HG03175 (cell line): Measurements from ENCODE around the gene STARD8.

Source experiments
- ATAC-seq: cut with Tn5 transposase; IDR thresholded peaks from one replicate; pipeline ENCODE4 v1.9.1; 2021; ENCODE audit warnings: mild to moderate bottlenecking, moderate library complexity; ENCODE audit not compliant: unreplicated experiment

Gene STARD8

DNA sequence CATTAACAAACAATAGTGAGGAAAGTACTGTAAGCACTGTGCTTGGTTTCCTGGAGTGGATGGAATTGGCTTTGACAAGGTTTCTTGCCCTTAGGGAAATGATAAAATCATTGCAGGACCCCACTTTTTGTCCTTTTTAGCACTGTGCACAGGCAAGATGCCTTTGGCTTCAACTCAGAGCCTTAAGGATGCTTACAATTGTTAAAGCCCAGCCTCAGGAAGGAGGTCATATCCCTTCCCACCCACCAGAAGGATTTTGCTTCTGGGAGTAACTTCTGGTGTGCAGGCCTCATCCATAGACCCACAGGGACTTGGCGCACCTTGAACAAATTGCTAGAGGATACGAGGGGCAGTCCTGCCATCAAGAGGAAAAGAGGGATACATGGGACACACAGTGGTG lies 44.5 kb downstream of the STARD8 start:
- no peak for ATAC-seq

DNA sequence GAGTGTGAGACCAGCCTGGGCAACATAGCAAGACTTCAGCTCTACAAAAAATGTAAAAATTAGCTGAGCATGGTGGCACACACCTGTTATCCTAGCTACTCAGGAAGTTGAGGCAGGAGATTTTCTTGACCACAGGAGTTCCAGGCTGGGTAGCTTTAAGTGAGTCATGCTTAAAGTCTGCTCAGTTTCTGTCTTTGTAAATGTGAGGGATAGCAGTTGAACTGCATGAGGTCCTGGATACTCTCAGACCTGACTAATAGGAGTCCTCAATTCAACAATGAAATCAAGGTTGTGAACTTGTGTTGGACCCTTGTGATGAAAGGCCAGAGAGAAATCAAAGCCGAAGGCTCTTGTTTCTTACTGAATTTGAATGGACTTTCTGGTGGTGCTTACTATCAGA lies 45.2 kb downstream of the STARD8 start:
- ATAC-seq: no peak

DNA sequence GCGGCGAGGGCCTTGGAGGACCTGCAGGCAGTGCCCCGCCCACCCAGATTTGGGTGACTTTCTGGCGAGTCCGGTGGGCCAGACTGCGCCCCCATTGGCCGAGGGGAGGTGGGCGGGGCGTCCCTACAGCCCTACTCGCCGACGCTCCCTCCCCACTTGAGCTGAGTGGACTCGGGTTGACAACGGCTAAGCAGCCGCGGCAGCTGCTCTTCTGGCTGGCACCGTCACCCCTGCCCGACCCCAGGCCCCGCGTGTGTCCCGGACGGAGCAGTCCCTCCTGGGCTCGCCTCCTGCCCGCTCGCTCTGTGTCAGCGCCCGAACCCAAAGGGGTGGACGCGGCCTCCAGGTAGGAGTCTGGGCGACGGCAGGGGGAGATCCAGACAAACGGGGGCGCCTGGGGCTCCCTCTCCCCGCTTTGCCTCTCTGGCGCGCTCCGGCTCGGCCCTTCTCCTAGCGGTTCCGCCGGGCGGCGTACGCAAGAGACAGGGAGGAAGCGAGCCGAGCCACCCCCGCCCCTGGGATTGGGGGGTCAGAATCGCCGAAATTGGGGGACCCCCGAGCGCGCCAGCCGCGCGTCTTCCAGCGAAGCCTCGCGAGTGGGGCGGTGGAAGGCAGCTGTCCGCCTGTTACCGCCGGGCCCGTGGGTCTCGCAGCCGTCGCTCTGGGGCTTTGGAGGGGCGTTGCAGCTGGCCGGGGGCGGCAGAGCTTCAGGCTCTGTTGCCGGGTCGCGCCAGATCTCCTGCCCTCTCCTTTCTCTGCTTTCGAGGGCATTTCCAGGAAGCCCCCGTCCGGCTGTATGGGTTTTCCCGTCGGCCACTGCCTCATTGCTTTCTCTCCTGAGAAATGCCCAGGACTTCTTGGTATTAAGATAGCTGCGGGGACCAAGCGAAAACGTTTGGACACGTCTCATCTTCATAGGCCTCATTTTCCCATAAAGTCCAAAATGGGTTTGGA lies 46.3 kb downstream of the STARD8 start:
- ATAC-seq: peak; percentile 47

DNA sequence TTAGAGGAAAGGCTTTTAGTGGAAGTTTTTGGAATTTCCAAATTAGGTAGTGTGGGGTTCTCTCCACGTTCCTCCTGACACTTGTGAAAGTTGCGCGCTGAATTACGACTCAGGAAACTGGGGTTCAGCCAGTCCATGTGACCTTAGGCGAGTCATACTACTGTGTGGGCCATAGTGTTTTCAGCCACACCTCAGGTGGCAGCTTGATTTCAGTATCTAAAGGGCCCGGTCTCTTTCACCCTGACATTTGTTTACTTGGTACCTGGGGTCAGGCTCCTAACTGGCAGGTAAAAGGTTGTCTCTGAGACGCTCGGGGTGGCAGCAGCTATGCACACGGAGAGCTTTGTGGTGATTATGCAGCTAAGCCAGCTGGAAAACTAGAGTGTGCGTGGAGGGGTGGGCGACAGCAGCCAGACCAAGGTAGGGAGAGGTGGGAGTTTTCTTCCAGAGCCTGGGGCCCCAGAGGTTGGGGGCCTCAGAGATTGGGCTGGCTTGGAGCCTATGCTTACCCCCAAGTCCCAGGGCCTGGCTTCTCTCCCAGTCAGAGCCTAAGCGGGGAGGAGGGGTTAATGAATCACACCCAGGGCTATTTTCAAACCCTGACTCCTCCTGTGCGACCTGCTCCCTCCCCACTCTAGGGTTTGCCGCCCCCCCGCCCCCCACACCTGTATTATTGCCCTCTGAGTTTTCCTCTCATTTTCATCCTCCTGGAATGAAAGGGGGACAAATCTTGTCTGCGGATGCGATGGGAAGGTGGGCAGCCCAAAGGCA lies 47.2 kb downstream of the STARD8 start:
- ATAC-seq: no peak

DNA sequence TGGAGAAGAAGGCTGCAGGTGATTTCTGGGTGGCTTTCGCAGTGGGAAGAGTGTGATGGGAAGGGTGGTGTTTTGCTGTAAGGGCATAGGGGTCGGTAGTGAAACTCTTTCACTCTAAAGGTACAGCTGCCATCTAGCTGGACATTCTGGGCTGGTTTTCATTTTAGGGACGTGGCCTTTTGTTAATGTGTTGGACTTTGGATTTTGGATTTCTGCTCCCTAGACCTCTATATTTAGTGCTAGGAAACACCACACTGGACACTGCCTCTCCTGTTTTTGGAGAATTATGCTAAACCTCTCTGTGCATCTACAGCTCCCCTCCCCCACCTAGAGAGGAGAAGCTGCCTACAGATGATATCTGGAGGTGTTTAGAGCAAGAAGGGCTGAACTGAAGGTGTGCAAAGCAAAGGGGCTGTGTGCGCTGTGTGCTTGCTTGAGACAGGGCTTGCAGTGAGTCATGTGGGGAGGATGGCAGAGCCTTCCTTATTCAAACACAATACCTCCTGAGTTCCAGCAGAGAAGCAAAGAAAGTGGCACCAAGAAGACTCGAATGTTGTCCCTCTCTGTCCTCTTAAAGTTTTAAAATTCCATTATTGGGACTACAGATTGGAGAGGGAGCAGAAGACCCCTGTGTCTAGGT lies 47.9 kb downstream of the STARD8 start:
- ATAC-seq: no peak

DNA sequence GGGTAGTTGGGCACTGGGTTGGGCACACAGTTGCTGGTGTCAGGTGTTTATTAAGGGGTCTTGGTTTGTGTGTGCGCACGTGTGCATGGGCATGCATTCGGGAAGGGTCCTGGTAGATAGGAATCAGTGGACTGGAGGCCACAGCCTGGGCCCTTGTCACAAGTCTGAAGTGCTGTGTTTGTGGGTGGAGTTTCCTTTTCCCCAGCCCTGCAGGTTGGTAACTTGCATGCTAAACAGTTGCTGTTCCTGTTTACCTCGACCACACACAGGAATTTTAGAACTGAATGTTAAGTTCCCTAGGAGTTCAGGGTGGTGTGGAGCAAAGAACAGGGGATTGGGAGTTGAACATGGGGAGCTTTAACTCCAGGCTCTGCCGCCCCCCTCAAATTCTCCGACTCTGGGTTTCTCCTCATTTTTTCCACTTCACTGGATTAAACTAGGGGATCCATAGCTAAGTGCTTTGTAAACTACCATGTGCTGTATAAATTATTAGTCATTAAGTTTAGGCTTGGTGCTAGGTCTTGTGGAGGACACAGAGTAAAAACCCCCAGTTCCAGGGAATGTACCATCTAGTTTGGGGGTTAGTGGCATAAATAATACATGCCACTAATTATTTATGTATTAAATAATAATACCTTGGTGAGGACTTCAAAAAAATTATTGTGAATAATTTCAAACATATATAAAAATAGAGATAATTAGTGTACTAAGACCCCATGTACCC lies 49.0 kb downstream of the STARD8 start:
- ATAC-seq: no peak

DNA sequence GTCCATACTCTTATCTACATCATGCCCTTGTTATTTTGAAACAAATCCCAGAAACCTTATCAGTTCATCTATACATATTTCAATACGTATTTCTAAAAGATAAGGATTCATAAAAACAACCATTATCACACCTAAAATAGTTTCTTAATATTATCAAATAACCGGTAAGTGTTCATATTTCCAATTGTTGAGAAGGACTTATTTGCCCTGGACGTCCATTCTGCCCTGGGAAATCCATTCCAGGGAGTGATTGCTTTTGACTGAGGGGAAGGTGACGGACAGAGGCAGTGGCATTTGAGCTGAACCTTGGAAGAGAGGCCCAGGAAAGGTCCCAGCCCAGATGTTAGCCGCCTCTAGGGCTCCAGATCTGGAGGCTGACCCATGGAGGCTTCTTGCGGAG lies 49.6 kb downstream of the STARD8 start:
- ATAC-seq: no peak

DNA sequence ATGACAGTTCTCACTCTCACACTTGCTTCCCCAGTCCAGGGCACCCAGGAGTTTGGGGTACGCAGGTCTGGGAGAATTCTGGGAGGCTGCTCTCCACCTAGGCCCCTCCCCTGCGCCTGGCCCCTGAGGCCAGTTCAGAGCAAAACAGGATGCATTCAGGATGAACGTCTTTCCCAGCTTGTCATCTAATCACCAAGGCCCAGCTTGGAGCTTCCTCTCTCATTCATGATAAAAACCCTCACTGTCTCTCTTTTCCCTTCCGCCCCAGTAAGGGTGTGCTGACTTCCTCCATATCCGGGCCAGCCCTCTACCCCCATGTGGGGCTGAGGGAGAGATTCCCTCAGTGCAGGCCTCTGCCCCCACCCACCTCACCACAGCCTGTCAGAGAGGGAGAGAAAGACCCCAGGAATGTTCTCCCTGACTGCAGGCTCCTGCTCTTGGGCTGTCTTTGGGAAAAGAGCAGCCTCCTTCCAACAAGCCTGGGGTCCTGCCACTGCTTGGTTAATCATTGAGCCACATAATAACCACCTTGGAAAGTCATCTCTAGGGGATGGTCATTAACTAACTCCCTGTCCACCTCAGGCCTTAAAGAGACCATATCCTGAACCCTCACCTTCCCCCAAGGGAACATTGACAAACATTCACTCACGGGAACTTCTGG lies 50.1 kb downstream of the STARD8 start:
- no peak for ATAC-seq

DNA sequence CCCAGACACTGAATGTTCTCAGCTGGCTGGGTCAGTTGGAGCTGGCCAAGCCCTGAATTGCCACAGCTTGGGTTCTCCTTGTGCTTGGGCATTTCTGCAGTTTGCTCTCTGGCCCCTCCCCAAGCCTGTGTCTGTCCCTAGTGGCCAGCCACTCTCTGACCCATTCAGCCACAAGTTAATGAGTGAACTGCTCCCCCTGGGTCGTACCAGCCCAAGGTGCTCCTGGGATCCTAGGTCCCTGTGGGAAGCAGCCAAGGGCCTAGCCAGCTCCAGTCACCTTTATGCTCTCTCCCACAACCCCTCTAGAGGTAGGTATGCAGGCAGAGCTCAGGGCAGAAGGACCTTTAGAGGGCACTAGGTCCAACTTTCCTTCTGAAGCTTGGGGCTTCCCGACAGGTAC lies 51.5 kb downstream of the STARD8 start:
- ATAC-seq: no peak

DNA sequence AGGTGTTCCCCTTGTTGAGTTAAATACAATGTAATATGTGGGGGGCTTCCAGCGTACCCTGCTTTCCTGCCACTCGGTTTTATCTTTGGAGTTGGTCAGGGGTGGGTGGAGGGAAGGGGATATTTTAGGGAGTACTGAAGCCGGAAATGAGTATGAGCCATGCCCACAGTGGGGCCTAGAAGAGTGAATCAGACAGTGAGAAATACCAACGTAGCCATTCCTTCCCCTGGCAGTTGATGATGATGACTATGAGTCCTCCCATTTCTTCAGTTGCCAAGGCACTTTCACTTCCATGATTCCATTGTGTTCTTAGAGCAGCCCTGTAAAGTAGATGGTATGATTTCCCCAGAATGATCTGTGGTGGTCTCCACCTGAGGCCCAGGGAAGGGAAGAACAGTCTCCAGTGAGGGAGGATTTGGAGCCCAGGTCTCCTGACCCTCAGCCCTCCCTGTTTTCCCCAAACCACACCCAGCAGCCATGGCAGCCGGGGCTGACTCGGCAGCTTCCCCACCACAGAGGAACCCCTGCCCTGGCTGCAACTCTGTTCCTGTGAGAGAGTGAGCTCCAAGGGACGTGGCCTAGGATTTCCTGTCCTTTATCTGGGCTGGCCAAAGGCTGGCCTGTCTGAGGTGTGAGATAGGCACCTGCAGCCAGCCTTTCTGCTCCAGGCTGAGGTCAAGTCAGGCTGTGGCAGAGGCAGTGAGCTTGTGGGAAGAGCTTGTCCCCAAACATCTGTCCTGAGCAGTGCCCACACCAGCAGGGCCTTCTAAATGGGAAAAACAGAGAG lies 52.7 kb downstream of the STARD8 start:
- no peak for ATAC-seq

DNA sequence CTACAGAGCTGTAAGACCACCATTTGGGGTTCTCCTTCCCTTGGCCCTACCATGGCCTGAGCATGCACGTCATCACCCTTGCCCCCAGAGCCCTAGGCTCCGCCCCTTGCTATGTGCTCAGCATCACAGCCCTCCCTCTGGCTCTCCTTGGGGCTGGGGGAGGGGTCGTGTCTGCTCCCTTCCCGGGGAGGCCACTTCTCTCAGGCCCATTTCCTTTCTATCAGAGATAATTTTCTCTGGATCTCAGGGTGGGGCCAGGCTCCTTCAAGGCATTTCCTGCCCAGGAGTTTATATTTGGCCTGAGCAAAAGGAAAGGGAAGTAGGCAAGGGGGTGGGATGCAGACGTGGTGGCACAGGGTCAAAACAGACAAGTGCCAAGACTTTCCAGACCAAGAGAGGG lies 55.9 kb downstream of the STARD8 start:
- no peak for ATAC-seq

DNA sequence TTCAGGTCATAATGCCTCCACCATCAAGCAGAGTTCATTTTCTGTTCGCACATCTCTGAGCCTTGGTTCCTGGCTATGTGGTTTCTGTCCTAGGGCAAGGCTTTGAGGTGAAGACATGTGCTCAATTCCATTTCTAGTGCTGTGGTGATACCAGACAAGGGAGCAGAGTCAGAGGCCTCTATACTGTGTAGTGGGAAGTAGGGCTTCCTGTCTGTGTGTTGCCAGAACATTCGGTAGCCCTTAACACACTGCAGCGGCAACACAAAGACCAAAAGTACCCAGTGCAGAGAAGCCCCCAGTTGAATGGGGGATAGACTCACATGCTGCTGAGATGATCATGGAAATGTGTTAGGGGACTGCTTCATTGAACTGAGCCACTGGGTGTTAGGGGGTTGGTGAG lies 56.4 kb downstream of the STARD8 start:
- no peak for ATAC-seq

DNA sequence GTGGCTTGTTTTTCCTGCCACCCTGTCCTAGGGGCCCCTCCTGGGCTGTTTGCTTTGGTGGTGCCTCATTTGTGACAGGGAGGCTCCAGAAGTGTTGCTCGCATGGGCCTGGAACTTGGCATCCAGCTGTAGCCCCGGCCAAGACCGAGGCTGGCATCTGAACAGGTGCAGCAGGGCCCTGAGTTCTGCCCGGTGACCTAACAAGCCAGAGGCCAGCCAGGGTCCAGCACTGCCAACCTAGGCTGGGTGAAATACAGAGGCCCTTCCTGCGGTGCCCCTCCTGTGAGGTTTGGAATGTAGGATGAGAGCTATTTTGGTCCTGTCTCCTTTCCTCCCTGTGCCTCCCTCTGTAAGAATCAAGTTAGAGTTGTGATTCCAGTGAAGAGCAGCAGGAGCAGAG lies 58.5 kb downstream of the STARD8 start:
- no peak for ATAC-seq

DNA sequence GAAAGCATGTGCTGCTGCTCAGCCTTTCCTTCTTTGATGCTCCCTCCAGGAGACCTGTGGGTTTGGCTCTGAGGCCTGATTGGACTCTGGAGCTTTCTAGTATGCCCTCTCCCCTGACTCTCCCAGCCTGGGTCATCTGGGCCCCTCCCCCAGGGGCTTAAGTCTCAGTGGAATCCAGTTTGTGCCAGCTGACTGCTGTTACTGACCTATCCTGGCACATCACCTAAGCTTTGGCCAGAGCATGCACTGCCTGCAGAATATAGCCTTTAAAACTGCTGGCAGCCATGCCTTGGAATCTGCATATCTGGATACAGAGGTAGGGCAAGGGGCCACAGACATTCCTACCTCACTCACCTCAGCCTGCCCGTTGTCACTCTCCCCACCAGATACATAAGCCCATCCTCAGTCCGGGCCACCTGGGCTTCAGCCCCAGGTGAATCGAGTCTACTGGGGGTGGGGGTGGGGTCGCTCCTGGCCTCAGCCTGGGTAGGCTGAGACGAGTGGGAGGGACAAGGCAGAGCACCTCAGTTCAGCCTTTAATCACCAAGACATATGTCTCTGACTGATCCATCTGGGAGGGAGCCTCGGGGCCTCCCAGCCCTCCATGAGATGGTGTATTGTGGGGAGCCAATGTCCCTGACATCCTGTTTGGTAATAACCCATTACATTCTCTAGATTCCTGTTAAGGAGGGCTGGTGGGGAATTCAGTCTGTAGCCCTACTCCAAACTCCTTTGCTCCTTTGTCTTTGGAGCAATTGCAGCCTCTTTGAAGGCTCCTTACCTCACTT lies 61.2 kb downstream of the STARD8 start:
- no peak for ATAC-seq

DNA sequence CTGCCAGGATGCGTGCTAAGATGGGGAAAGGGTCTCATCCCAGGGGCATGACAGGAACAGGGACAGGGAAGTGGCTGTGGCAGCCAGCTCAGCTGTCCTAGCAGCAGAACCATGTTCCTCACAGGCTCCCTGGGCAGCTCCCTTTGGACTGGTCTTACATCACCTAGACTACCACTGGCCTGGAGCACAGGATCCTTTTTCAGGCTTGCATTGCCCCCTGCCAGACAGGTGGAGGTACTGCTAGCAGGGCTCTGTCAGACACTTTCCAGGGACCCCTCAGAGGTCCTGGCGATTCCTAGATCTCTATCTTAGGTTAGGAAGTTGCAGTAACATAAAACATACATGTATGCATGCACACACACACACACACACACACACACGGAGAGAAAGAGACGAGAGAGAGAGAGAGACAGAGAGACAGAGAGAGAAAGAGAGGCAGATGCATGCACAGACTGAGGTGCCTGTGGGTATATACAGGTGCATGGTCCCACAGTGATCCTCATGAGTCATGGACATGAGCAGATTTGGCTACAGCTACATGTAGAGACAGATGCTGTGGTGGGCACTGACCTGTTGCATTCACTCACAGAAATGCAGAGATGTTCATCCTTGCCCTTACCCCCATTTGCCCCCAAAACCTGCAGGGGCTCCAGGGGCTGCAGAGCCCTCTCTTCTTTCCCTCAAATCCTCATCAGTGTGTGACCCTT lies 63.6 kb downstream of the STARD8 start:
- ATAC-seq: no peak

DNA sequence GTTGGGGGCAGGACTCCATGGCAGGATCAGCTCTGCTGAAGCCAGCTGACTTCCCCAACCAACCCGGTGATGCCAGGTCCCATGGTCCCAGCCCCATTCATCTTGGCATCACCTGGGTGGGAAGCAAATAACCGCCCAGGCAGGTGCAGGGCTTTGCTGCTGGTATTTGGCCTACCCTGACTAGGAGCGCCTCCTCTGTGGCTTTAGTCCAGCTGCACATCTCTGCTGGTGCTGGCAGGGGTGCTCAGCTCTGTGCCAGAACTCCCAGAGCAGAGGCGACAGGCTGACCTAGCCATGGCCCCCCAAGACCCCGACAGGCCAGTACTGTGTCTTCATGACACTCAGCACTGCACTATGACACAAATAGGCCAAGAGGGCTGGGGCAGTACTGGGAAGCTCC lies 64.4 kb downstream of the STARD8 start:
- no peak for ATAC-seq

DNA sequence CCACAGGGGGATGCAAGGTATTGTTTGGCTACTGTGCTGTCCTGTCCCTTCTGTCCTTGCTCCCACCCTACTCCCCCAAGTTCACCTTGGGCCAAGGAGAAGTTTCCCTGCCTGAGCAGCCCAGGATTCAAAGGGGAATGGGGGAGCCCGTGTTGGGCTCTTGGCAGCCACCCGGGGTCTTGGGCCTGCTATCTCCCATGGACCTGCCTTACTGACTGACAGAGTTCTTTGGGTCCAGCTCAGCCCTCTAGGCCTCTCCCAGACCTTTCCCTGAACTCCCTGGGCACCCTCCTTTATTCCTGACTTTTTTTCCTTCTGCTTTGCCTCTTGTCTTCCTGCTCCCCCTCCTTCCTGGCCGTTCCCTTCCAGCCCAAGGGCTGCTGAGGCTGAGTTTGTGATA lies 67.4 kb downstream of the STARD8 start:
- ATAC-seq: no peak

DNA sequence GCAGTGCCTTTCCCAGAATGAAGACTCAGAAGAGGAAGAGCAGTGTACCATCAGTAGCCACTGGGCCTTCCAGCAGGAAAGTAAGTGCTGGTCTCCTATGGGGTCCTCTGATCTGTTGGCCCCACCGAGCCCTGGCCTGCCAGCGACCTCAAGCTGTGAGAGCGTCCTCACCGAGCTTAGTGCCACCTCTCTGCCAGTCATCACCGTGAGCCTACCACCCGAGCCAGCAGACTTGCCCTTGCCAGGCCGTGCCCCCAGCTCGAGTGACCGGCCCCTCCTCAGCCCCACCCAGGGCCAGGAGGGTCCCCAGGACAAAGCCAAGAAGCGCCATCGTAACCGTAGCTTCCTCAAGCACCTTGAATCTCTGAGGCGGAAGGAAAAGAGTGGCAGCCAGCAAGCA lies 69.7 kb downstream of the STARD8 start:
- ATAC-seq: no peak
